ENCODE measurements around the gene TOM1L2.

Gene TOM1L2

DNA sequence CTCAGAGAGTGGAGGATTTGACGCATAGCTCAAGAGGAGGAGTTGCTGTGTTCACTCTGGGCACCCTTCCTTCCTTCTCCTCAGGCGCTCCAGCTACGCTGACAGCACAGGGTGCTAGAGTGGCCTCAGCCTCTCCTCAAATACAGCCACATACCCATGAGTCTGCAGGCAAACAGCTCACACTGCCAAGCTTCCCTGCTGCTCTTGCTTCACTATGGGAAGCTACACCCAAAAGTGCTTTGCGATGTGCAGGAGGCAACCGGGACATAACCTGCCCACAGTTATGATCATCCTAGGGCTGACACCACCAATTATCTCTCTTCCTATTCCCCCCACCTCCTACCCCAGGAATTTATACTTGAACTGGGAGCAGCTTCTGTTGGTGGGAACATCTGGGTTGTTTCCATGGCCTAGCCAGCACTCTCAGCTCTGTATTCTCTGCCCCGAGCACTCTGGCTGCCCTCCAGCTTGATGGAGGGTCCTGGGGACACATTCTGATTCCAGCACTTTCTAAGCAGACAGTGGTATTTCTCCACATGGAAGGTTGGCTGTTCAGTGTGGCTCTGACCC, 95.2 kb downstream of the TOM1L2 start:
- no peak for DNase-seq (ENCODE audit: low read depth in 2 of 2)

DNA sequence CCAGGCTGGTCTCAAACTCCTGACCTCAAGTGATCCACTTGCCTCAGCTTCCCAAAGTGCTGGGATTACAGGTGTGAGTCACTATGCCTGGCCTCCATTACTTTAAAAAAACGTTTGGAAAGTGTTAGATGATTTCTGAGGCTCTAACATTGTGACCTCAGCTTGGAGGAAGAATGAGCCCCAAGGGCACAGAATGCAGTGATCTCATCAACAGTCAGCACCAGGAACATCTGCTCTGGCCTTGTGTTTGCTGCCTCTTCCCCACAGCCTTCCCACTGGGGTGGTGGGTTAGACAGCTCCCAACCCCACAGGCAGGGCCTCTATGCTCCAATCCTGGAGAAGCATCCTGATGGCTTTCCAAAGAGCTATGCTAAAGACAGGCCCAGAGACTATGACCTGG, 97.7 kb downstream of the TOM1L2 start:
- no peak for DNase-seq (ENCODE audit: low read depth in 2 of 2)

DNA sequence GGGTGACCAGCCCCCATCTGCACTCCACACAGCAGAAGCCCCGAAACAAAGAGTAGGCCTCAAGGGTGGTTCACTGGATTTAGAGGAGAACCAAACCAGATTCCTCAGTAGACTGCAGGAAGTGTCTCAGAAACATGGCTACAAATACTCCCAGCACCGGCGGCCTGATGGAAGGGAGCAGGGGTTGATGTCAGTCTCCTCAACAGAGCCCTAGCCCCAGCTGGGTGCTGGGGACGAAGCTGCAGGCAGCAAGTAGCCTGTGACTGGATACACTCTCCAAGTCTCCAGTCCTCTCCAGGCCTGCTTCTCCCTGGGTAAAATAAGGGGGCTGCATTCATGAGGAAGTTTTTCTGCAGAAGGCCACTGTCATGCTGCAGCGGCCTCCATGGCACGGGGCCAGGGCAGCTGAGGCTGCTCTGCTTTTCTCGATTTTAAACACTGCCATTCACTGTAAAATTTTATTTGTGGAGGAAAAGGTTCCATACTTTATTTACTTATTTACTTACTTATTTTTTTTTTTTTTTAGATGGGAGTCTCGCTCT, 98.7 kb downstream of the TOM1L2 start:
- no peak for DNase-seq (ENCODE audit: low read depth in 2 of 2)

DNA sequence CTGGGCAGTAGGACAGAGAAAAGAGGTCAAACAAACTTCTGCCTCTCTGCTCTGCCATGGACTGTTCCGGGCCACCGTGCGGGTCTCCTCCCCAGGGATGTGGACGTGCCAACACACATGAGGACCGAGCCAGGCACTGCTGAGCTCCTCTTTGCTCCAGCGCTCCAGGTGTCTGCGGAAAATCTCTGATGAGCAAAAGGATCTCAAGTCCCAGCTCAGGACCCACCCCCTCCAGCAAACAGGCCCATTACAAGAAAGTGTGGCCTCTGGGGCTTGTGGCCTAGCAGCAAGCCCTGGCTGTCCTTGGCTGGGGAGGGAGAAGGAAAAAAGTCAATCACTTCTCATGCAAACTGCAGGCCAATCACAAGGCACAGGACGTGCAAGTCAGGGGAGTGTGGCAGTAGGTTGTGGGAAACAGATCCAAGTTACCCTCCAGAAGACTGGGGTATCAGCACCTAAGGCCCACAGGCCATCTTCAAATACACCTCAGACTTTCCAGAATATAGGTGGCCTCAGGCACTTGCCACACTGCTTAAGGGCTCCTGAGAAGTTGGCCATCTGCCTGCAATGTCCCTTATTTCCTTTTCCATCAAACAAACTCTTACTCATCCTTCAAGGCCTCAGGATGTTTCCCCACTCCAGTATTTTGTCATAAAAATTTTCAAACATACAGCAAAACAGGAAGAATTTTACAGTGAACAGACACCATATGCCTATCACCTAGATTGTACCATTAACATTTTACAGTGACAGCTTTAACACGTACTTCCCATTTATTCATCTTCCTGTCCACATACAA, 99.5 kb downstream of the TOM1L2 start:
- no peak for DNase-seq (ENCODE audit: low read depth in 2 of 2)

DNA sequence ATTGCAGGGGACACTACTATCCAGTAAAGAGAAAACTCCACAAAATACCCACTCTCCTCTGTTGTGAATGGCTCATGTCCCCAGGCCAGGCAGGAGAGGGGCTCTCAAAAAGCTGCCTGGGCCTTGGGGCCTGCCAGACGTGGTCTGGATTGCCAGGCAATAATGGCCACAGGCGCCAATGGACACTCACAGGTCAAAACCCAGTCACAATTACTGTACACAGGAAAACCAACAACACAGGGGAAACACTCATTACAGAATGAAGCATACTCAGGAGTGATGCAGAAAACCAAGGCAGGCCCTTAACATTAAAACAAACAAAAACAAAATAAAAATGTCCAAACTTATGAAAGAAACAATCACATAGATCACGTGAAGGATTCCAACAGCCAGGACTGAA, 100.3 kb downstream of the TOM1L2 start:
- no peak for DNase-seq (ENCODE audit: low read depth in 2 of 2)

DNA sequence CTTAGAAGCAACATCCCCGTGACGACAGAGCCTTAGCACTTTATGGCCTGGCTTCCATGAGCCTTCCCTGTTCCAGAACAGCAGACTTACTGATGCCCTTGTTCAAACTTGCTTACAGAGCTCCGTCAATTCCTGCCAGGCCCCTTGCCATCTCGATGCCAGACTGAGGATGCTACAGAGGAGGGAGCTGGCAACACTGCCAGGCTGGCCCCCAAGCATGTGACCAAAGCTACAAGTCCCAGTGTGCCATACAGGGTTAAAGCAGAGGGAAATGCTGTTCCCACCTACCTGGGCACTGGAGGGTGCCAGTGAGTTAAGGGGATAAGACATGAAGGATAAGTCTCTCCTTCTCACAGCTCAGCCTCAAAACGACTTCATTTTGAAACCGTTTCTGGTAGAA, 102.0 kb downstream of the TOM1L2 start:
- DNase-seq (ENCODE audit: low read depth in 2 of 2): no peak

DNA sequence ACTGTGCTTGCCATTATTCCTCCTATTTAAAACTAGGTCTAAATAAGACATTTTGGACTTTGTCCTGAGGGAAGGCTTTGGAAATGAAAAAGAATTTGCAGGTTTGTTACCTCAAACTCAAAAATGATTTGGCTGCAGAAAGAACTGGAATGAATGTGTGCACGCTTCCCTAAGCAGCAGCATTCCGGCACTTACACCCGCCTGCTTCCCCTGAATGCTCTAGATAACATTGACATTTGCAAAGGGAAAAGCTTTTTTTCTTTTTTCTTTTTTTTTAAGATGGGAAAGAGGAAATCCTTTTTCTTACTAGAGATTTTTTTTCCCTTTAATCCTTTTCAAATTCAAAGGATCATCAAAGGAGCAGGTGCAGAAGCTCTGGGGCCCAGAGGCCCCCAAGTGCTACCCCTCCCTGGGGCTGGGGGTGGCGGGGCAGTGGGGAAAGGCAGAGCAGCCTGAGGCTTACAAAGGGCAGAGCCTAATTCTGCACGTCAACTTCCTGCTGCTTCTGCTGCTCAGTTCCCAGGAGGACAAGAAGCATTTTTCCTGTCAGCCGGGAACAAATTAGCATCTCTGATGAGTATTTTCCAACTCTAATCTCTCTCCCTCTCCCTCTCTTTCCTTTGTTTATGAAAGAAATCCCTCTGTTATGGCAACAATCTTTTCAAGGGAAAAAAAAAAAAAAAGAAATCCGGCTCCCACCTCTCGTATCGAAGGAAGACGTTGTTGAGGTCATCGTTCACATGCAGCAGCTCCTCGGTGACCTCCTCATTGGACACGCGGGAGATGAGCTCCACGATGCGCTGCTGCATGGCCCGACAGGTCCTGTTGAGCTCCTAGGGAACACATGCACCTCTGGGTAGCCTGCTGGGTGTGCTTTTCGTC, 103.3 kb downstream of the TOM1L2 start:
- DNase-seq (ENCODE audit: low read depth in 2 of 2): no peak

DNA sequence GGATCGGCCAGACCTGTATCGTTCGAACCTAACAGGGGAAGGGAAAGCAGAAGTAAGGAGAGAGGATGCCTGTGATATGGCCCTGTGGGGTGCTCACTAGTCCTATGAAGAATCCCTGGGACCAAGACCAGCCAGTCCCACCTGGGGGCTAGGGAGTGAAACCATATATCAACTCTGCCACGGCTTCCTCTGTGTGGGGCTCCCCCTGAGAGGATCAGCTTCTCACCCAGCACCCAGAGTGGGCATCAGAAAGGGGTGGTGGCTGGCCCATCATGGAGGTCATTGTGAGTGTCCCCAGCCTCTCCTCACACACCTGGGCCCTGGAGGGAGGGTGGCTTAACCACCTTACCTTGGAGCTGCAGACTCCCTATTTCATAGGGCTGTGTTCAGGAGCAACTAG, 105.3 kb downstream of the TOM1L2 start:
- no peak for DNase-seq (ENCODE audit: low read depth in 2 of 2)

DNA sequence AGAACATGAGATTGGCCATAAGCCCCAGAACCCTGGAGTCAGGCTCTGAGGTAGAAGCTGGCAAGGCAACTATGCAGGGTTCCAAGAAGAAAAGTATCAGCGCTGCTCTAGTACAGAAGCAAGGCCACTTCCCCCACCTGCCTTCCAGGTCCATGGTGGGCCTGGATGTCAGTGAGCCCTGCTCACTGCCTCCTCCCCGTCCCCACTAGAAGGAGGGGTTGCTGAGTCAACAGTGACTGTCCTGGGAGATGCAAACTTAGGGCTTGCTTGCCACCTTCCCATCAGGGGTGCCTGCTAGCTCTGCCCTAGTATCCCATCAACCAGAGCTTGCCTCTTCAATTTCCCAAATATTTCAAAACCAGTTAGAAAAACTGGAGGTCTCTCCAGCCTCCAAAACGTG, 105.8 kb downstream of the TOM1L2 start:
- no peak for DNase-seq (ENCODE audit: low read depth in 2 of 2)

DNA sequence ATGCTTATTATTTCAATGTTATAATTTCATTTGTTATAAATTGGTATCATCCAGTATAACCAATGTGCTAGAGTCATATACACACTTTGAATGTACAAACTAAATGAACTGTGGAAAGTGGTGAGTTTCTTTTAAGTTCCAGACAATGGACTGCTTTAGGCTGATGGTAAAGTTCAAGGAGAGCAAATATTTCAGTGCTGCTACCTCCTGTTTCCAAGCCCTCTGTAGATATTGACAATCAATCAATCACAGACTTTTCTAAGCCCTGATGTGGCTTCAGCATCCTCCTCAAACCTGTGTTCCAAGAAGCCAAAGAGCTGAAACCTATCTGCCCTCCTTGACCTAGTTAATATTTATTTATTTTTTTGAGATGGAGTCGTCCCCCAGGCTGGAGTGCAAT, 107.2 kb downstream of the TOM1L2 start:
- DNase-seq (ENCODE audit: low read depth in 2 of 2): no peak

DNA sequence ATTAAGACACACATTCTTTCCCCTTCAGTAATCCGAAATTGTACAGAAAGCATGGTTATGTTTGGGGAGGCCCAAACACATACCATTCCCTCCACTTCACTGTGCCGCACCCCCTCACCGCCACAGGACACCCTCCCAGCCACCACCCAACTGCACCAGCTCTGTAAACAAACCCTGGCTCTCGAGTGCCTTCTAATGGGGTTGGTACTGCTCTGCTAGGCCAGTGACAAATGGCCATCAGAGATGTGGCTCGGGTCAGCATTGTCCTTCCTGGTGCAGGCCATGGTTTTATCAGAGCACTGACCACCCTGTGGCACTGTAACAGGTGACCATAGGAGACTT, 111.5 kb downstream of the TOM1L2 start:
- DNase-seq (ENCODE audit: low read depth in 2 of 2): no peak

DNA sequence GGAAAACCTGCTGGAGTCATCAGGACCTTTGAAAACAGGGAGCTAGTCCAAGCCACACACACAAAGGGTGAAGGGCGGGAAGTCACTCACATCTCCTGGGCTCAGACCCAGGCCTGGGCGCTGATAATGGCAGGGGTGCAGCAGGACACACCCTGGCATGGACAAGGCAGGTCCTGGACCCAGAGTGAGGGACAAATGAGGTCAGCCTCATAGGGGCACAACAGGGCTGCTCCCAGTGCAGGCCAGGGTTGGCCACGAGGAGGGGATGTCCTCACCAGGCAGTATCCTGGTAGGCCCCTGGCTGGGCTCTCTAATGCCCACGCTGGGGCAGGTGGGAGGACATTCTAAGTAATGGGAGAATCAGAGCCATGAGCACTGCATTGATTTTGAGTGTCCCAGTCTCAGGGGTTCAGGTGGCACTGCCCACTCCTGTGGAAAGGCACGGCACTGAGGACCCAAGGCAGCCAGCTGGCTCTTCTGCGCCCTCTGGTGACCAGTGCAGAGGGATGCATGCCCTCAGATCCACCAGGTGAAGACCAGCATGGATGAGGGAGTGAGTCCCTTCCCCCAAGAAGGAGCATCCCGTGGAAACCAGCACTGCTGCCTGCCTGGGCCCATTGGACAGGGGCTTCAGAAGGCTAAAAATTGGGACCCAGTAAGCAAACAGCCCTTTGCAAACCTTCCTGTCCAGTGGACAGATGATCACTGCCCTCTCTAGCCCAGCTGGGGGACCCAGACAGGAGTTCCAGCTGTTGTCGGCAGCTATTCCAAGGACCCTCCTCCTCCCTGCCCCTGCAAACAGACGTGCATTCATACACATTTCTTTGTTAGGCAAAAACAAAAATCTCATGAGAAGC, 112.1 kb downstream of the TOM1L2 start:
- DNase-seq (ENCODE audit: low read depth in 2 of 2): peak; percentile 42 to 50

DNA sequence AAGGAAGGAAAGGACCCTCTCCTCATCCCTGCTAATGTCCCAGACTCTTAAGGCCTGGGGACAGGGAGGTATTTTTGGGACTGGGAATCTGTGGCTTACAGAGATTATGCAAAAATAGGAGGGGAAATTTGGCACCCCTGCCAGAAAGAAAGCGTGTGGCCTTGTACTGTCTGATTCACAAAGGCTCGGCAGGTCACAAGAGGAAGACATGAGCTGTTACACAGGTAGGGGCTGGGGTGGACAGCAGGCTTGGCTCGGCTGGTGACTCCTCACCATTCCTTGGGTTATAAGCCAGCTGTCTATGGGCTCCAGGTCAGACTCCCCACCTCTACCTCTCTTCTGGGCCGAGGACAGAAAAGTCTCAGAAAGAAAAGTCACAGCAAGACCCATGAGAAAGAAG, 114.7 kb downstream of the TOM1L2 start:
- no peak for DNase-seq (ENCODE audit: low read depth in 2 of 2)

DNA sequence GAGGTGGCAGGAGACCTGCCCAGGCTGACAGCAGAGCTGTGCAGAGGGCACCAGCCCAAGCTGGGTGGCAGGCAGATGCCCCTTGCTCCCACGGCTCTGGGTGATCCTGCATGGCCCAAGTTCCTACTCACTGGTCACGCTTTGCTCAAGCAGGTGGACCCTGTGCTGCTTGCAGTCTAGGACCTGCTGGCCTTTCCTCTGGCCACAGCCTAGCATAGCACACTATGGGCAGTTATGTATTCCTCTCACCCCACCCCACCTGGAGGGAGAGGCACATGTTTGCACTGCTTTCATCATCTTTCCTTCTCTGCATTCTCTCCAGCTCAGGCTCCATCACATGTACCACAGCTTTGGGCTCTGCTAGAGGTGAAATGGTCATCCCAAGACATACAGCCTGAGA, 115.8 kb downstream of the TOM1L2 start:
- no peak for DNase-seq (ENCODE audit: low read depth in 2 of 2)

DNA sequence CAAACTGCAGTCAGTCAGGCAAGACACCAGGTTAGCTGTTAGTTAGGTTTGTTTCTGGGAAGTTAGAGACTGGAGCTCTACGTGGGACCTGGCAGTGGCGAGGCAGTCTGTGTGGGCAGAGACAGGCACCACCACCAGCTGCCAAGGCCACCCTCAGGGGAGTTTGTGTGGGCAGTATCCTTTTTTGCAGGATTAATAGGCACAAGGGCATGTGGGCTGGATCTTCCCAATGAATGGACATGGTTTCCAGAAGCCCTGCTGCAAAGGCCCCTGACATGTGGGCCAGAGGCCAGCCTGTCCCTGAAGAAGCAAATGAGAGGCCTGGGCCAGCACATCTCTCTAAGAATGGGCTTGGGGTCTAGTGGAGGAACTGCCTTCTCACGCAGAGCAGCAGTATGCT, 116.2 kb downstream of the TOM1L2 start:
- no peak for DNase-seq (ENCODE audit: low read depth in 2 of 2)

DNA sequence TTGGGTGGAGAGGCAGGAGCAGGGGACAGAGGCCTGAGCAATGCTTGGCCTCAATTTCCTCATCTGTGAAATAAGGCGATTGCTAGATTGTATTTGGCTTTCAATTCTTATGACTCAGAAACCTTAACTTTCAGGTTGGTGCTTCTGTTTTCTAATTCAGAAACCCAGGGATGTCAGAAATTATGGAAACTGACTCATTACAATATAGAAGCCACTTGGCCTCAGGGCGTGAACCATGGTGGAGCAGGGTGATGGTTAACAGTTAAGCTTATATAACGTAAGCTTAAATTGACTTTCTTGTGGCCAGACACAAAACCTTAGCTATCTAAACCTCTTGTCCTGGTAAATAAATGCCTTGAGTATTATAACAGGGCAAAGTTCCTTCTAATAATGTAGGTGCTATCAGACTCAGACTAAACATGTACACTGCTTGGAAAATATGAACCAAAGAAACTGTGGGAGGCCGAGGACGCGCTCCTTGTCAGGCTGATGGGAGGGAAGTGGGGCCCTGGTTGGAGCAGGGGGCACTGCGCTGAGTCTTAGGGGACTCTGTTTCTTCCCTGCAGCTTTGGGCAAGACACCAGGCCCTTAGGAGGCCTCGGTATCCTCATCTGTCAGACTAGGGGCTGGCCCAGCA, 118.3 kb downstream of the TOM1L2 start:
- no peak for DNase-seq (ENCODE audit: low read depth in 2 of 2)

DNA sequence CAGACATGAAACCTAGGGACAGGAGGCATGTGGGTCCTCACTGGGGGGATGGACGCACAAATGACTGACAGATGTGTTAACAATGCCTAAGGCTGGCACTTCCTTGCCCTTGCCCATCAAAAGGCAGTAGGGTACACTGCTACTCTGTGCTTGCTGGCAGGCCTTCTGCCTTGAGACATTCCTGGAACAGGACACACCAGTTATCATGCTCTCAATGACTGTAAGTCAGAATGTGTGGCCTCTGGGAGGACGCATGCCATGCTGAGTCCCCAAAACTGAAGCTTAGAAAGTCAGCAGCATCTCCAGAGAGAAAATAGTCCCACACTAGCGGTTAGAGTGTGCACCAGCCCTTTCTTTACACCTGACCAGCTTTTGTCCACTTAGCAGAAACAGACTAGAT, 119.3 kb downstream of the TOM1L2 start:
- no peak for DNase-seq (ENCODE audit: low read depth in 2 of 2)

DNA sequence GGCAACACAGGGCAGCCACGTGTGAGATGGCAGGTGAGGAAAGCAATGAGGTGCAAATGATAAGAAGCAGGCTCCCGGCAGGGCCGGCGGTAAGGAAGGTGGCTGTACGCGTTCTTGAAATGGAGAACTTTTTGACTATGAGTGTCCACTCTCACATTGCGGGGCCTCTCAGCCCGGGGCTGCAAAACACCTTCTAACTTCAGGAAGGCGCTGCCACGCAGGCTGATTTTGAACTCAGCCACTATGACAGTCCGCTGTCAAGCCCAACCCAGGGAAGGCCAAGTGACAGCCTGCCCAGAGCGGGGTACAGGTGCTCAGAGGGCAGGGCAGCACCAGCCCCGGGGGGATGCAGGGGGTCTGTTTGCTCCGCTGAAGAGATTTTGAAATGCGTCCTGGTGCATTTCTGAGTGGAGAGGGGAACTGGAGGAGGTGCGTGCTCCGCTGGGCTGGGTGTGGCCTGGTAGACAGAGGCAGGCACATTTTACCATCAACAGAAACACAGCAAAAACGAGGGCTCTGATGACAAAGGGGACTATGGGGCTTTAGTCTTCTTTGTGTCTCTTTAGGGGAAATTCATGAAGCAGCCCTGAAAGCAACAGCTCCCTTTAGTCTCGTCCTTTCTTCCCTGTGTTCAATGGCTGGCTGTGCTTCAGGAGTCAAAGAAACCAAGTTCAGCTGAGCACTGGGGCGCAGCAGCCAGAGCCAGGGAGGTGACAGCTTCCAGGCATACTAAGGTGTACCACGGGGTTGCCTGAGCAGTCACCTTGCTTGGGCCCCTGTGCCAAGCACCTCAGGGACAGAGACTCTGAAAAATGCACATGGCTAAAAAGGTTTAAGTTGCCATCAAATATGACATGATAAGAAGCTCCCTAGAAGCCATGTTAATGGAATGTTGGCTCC, 120.8 kb downstream of the TOM1L2 start:
- no peak for DNase-seq (ENCODE audit: low read depth in 2 of 2)

DNA sequence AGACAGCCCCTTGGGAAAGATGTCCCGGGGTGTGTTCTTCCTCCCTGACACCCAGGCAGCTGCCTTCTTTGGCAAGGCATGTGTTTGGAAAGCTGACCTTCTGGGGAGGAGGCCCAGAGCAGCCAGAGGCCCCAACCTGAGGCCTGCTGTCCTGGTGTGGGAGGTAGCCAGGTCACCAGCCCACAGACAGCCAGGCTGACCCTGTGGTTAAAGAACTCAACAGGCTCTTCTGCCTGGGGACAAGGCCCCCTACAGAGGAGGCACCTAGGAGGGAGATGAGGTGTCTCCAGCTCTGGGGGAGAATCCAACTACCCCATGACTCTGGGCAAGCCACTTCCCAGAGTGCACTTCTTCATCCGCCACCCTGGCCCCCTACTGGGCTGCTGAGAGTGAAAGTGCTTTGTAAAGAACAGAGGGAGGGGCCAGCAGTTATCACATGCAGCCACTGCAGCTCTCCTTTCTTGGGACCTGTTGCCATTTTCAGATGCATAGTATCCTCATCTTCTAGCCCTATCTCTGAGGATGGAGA, 122.3 kb downstream of the TOM1L2 start:
- DNase-seq (ENCODE audit: low read depth in 2 of 2): peak; percentile 39 to 50
